HG03066 (cell line): ENCODE measurements around the gene ARSH.
"Not testable (repeated sequence)": the region's sequence is repeated elsewhere in the genome, so short reads cannot be mapped to it uniquely, and the experiment has no call there.

Source experiments
- ATAC-seq: cut with Tn5 transposase; IDR thresholded peaks from one replicate; pipeline ENCODE4 v1.9.1; 2021; ENCODE audit warnings: low read depth; ENCODE audit not compliant: unreplicated experiment

Gene ARSH

GRCh38 chrX:3006495-3006894, at the start of gene ARSH:
TSS of gene ARSH (plus strand) at chrX:3006546. CDS start at chrX:3006613, 67 bp downstream.
- no peak for ATAC-seq

GRCh38 chrX:2958199-2958598, 48.1 kb upstream of the ARSH start:
- ATAC-seq = no peak

- no peak for ATAC-seq
Measured at GRCh38 chrX:2960861-2961515, 45.4 kb upstream of the ARSH start.

- no peak for ATAC-seq
Measured at GRCh38 chrX:2962381-2962780, 44.0 kb upstream of the ARSH start.

- ATAC-seq = not testable (repeated sequence)
Measured at GRCh38 chrX:2963449-2963848, 42.9 kb upstream of the ARSH start.

GRCh38 chrX:2963992-2964794, 42.2 kb upstream of the ARSH start:
- ATAC-seq = not testable (repeated sequence)

GRCh38 chrX:2965965-2966364, 40.4 kb upstream of the ARSH start:
- ATAC-seq = no peak

- ATAC-seq = no peak
Measured at GRCh38 chrX:2967012-2967411, 39.3 kb upstream of the ARSH start.

GRCh38 chrX:2967584-2967983, 38.8 kb upstream of the ARSH start:
- no peak for ATAC-seq

- no peak for ATAC-seq
Measured at GRCh38 chrX:2967998-2968909, 38.1 kb upstream of the ARSH start.

- ATAC-seq = no peak
Measured at GRCh38 chrX:2969021-2969420, 37.3 kb upstream of the ARSH start.

GRCh38 chrX:2972391-2972790, 34.0 kb upstream of the ARSH start:
- no peak for ATAC-seq

GRCh38 chrX:2974961-2975360, 31.4 kb upstream of the ARSH start:
- no peak for ATAC-seq

- not testable (repeated sequence) for ATAC-seq
Measured at GRCh38 chrX:2978639-2979038, 27.7 kb upstream of the ARSH start.

- ATAC-seq = no peak
Measured at GRCh38 chrX:2984342-2984741, 22.0 kb upstream of the ARSH start.

GRCh38 chrX:2989565-2989964, 16.8 kb upstream of the ARSH start:
- ATAC-seq = no peak

GRCh38 chrX:3010532-3010931, 4.2 kb downstream of the ARSH start:
- ATAC-seq = no peak

GRCh38 chrX:3017492-3017891, 11.1 kb downstream of the ARSH start:
- no peak for ATAC-seq

- no peak for ATAC-seq
Measured at GRCh38 chrX:3024176-3024575, 17.8 kb downstream of the ARSH start.

- no peak for ATAC-seq
Measured at GRCh38 chrX:3026074-3026815, 19.9 kb downstream of the ARSH start.
